CD4-positive, alpha-beta T cell treated with Interleukin-1 beta for 1 hour (primary cell): Measurements from ENCODE around the gene ACAP3.

Experiments
- DNase-seq, 2 donors: peaks; one replicate each; pipeline ENCODE4 v3.0.0-alpha.2; 2020 to 2022

Gene ACAP3

GRCh38 chr1:1298861-1299685, 8.7 kb downstream of the ACAP3 start:
- DNase-seq, result no peak

- DNase-seq, result no peak
Observed at GRCh38 chr1:1297802-1298424, 9.8 kb downstream of the ACAP3 start.

- DNase-seq, result no peak
Observed at GRCh38 chr1:1296070-1297061, 11.4 kb downstream of the ACAP3 start.

GRCh38 chr1:1295154-1295923, 12.4 kb downstream of the ACAP3 start:
- no peak for DNase-seq

GRCh38 chr1:1294250-1294890, 13.4 kb downstream of the ACAP3 start:
- DNase-seq, result no peak

GRCh38 chr1:1293263-1294249, 14.2 kb downstream of the ACAP3 start:
- DNase-seq, result no peak

GRCh38 chr1:1292851-1293250, 14.9 kb downstream of the ACAP3 start:
- DNase-seq, result no peak

GRCh38 chr1:1292442-1292779, 15.3 kb downstream of the ACAP3 start:
- DNase-seq, result no peak

- DNase-seq, result peak; percentile 61 to 73
Observed at GRCh38 chr1:1291548-1292441, 15.9 kb downstream of the ACAP3 start.

GRCh38 chr1:1291023-1291528, 16.7 kb downstream of the ACAP3 start:
- no peak for DNase-seq

GRCh38 chr1:1290238-1290731, 17.4 kb downstream of the ACAP3 start:
- DNase-seq, result peak; percentile 59 to 76

- DNase-seq, result no peak
Observed at GRCh38 chr1:1287288-1288110, 20.2 kb downstream of the ACAP3 start.

GRCh38 chr1:1286313-1287261, 21.1 kb downstream of the ACAP3 start:
- DNase-seq, result no peak

- DNase-seq, result no peak
Observed at GRCh38 chr1:1285611-1286311, 22.0 kb downstream of the ACAP3 start.

- no peak for DNase-seq
Observed at GRCh38 chr1:1285102-1285571, 22.6 kb downstream of the ACAP3 start.
